GM12873 (cell line): ENCODE data around the gene PPP1R15B.

Experiments
- CTCF ChIP-seq: IDR thresholded peaks from 2 replicates; pipeline ENCODE4 v1.5.1; 2012; ENCODE audit warnings: low read depth, mild to moderate bottlenecking, moderate library complexity, low read length, control low read depth; ENCODE audit not compliant: insufficient read depth; ENCODE audit errors: missing control alignments

Gene PPP1R15B

GRCh38 chr1:204442376-204443259 is 31.0 kb upstream of the PPP1R15B start:
- TF ChIP-seq CTCF: no peak

- TF ChIP-seq CTCF: no peak
Measured at GRCh38 chr1:204441558-204441957, 29.9 kb upstream of the PPP1R15B start.

GRCh38 chr1:204439621-204440375 is 28.2 kb upstream of the PPP1R15B start:
- no peak for TF ChIP-seq CTCF

- TF ChIP-seq CTCF: no peak
Measured at GRCh38 chr1:204438628-204439027, 27.0 kb upstream of the PPP1R15B start.

- no peak for TF ChIP-seq CTCF
Measured at GRCh38 chr1:204437796-204438570, 26.4 kb upstream of the PPP1R15B start.

- TF ChIP-seq CTCF: no peak
Measured at GRCh38 chr1:204435872-204436271, 24.3 kb upstream of the PPP1R15B start.
